IPS-NIHi11 (cell line): ENCODE results near the gene DDR1.
"Not testable (repeated sequence)": the region's sequence is repeated elsewhere in the genome, so short reads cannot be mapped to it uniquely, and the experiment has no call there.

Experiments
- DNase-seq: peaks from one replicate; pipeline ENCODE4 v3.0.0; 2012; ENCODE audit warnings: mixed read lengths, low spot score

DDR1 gene

GRCh38 chr6:30894381-30894780, 10.1 kb downstream of the DDR1 start:
- DNase-seq: no peak

- DNase-seq: no peak
Measured at GRCh38 chr6:30894935-30895334, 10.6 kb downstream of the DDR1 start.

- no peak for DNase-seq
Measured at GRCh38 chr6:30895343-30895742, 11.0 kb downstream of the DDR1 start.

- DNase-seq: no peak
Measured at GRCh38 chr6:30896541-30896940, 12.2 kb downstream of the DDR1 start.

GRCh38 chr6:30897882-30898281, 13.6 kb downstream of the DDR1 start:
- no peak for DNase-seq

GRCh38 chr6:30898750-30899360, 14.5 kb downstream of the DDR1 start:
- no peak for DNase-seq

GRCh38 chr6:30900863-30901417, 16.6 kb downstream of the DDR1 start:
- DNase-seq: no peak

GRCh38 chr6:30901436-30901835, 17.1 kb downstream of the DDR1 start:
- no peak for DNase-seq

- DNase-seq: not testable (repeated sequence)
Measured at GRCh38 chr6:30902196-30902595, 17.9 kb downstream of the DDR1 start.

- no peak for DNase-seq
Measured at GRCh38 chr6:30902709-30903108, 18.4 kb downstream of the DDR1 start.

- no peak for DNase-seq
Measured at GRCh38 chr6:30903236-30903635, 18.9 kb downstream of the DDR1 start.

- not testable (repeated sequence) for DNase-seq
Measured at GRCh38 chr6:30907290-30907757, 23.0 kb downstream of the DDR1 start.

GRCh38 chr6:30907758-30908591, 23.7 kb downstream of the DDR1 start, which contains the start of gene GTF2H4:
Gene GTF2H4 (plus strand): TSS chr6:30908207.
- DNase-seq: peak; percentile 89

GRCh38 chr6:30908700-30909099, 24.4 kb downstream of the DDR1 start:
- DNase-seq: no peak

- not testable (repeated sequence) for DNase-seq
Measured at GRCh38 chr6:30910473-30910872, 26.2 kb downstream of the DDR1 start.

GRCh38 chr6:30912746-30913520, 28.6 kb downstream of the DDR1 start:
- DNase-seq: no peak

GRCh38 chr6:30913721-30914075, 29.4 kb downstream of the DDR1 start:
- no peak for DNase-seq

- DNase-seq: peak; percentile 98
Measured at GRCh38 chr6:30914076-30914853, 29.9 kb downstream of the DDR1 start, which contains the start of gene VARS2. Gene VARS2 (plus strand): TSS chr6:30914238. CDS start chr6:30914837, 599 bp downstream.

- no peak for DNase-seq
Measured at GRCh38 chr6:30914854-30915590, 30.7 kb downstream of the DDR1 start.

GRCh38 chr6:30915591-30915946, 31.2 kb downstream of the DDR1 start:
- DNase-seq: peak; percentile 88

GRCh38 chr6:30917041-30917440, 32.7 kb downstream of the DDR1 start:
- DNase-seq: no peak
